ENCODE data around the gene PTPRO.

The PTPRO gene

DNA sequence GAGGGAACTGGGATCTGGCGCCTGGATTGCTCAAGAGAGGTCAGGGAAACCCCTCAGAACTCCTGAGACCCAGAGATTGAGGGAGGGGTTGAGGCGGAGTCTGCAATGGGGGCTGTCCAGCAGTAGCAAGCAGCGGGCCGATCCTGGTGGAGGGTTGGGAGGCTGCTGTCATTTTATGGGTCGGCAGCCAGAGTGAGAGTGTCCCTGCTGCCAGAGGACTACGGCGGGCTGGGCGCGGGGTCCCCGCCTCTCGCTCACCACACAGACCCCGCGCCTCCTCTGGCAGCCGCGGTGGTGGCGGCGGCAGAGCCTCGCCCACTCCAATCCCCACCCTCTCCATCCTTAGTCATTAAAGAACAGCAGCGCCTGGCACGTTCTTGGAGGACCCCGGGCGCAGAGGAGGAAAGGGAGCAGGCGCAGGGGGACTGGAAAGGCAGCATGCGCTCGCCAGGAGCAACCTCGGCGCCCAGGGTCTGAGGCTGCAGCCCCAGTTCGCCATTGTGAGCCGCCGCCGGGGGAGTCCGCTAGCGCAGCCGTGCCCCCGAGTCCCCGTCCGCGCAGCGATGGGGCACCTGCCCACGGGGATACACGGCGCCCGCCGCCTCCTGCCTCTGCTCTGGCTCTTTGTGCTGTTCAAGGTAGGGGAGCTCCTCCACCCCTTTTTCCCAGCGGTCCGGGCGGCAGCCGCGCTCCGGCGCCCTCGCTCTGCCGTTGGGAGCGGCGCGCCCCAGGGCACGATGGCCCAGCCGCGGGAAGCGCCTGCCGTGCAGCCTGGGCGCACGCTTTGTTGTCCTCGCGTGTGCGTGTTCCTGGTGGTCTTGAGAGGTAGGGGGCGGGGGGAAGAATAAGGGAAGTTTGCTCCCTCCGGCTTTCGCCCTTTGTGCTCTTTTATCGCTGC is at the start of gene PTPRO:
PTPRO (plus strand) TSS at position 345 of the 898 bp plus-strand sequence.
- peak within 1 kb of the TSS; percentile 55 for H3K4me3 ChIP-seq (ENCODE audit: low read length)
- peak within 1 kb of the TSS; percentile 0 for H3K9ac ChIP-seq (ENCODE audit: low read length)
- peaks cover 5% of the 10 kb centered on the region for H3K4me1 ChIP-seq (ENCODE audit: control insufficient read depth, low read depth, low read length)
- H3K9me3 ChIP-seq (ENCODE audit: control insufficient read depth, low read depth, low read length): no peaks in the 10 kb centered on the region
- no peak within 1 kb of the TSS for H3K27ac ChIP-seq (ENCODE audit: low read length)
- H3K36me3 ChIP-seq (ENCODE audit: control insufficient read depth, low read depth, low read length): no peaks in the 10 kb centered on the region
- peaks cover 30% of the 10 kb centered on the region for H3K27me3 ChIP-seq (ENCODE audit: control insufficient read depth, insufficient read depth, low read length)

DNA sequence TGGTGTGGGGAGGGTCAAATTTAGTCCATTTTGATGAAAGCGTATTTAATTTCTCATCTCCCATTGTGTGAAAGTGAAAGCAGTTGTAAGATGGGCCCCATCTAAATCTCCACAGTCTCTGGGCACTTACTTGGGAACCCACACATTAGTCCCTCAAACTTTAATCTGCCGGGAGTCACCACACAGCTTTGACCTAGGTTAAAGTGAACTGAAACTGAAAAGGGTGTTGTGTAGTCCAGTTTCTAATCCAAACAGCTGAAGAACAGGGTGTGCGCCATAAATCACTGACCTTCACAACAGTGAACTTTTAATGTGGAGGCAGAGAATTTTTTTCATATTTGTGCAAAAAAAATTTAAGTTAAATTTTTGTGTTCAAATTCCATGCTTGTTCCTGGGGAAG is 48.4 kb upstream of the PTPRO start:
- Histone ChIP-seq H3K4me3 (ENCODE audit: low read length) (no peak overlapping the region), H3K9me3 (ENCODE audit: control insufficient read depth, low read depth, low read length) (no peaks in the 10 kb centered on the region), H3K36me3 (ENCODE audit: control insufficient read depth, low read depth, low read length) (no peaks in the 10 kb centered on the region), H3K27ac (ENCODE audit: low read length) (no peak overlapping the region), H3K9ac (ENCODE audit: low read length) (no peak overlapping the region), H3K27me3 (ENCODE audit: control insufficient read depth, insufficient read depth, low read length) (no peaks in the 10 kb centered on the region), H3K4me1 (ENCODE audit: control insufficient read depth, low read depth, low read length) (no peaks in the 10 kb centered on the region)

DNA sequence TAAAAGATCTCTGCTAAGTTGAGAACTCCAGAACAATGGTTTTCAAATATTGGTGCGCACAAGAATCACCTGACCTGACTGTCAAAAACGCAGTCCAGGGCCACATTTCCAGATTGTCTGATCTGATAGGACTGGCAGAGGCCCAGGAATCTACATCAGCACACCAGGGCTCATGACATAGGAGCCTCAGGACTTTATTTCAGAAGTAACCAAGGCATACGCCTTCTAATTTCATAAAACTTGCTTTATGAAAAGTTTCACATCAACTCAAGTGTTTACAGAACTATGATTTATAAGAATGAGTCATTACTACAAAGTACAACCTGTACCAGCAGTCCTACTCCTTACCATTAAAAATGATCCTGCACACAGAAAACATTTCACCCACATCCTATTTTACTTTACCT is 47.7 kb upstream of the PTPRO start:
- H3K27me3 ChIP-seq (ENCODE audit: control insufficient read depth, insufficient read depth, low read length): no peaks in the 10 kb centered on the region
- H3K9me3 ChIP-seq (ENCODE audit: control insufficient read depth, low read depth, low read length): no peaks in the 10 kb centered on the region
- H3K9ac ChIP-seq (ENCODE audit: low read length): no peak overlapping the region
- no peaks in the 10 kb centered on the region for H3K36me3 ChIP-seq (ENCODE audit: control insufficient read depth, low read depth, low read length)
- no peaks in the 10 kb centered on the region for H3K4me1 ChIP-seq (ENCODE audit: control insufficient read depth, low read depth, low read length)
- H3K27ac ChIP-seq (ENCODE audit: low read length): no peak overlapping the region
- no peak overlapping the region for H3K4me3 ChIP-seq (ENCODE audit: low read length)

DNA sequence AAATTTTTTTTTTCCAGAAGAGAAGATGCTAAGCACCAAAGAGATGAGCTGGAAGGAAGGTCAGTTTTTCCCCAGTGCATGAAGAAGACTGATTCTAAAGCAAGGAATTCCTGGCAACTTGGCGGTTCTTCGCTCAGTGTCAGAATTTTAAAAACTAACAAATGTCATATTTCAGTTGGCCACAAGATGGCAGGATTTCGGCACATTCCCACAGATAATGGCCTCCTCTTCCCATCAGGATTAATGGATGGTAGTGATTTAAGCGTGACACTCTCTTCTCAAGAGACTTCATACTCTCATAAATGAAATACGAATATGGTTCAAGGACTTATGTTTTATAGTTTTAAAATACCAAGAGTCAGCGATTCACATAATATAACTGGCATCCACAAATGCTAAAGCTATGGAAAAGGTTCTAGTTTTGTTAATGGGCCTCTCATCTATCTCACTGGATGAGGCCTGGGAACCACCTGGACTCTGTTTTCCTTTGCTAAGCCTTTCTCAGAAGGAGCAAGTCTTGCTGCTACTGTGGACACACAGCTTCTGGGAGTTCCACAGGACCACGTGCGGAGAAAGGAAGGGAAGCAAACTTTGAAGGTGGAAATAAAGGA is 46.1 kb upstream of the PTPRO start:
- Histone ChIP-seq H3K36me3 (ENCODE audit: control insufficient read depth, low read depth, low read length) (no peaks in the 10 kb centered on the region), H3K27ac (ENCODE audit: low read length) (no peak overlapping the region), H3K9me3 (ENCODE audit: control insufficient read depth, low read depth, low read length) (no peaks in the 10 kb centered on the region), H3K27me3 (ENCODE audit: control insufficient read depth, insufficient read depth, low read length) (no peaks in the 10 kb centered on the region), H3K4me1 (ENCODE audit: control insufficient read depth, low read depth, low read length) (no peaks in the 10 kb centered on the region), H3K4me3 (ENCODE audit: low read length) (no peak overlapping the region), H3K9ac (ENCODE audit: low read length) (no peak overlapping the region)

DNA sequence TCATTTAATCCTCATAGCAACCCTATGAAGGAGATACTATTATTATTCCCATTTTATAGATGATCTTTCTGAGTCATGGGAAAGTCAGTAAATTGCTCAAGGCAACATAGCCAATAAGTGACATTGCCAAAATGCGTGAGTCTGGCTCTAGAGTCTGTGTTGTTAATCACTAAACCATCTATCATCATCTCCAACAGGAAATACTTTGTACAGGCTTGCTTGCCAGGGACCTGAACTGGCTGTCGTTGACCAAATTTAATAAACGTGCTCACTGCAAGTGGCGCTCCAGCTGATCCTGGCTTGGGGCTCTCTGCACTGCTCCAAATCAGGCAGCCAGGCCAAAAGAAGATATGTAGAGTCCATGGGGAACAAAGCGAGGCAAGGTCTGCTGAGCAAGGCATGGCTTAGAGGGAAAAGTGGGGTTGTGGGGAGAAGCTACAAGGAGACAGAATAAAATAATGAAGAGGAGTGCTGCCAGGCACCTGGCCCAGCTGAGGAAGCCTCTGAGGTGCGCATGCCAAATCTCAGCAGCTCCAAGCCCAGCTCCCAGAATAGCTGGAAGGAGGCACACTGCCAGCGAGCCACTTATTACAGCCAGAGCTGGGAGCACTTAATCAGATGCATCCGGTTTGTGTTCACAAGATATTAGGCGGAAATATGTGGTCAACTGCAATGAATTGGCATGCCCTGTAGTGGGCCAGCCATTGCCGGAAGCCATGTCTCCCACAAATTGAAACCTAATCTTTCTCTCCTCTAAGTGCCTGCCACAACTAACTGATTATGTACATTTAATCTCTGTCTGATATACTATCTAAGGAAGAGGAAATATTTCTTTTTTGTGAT is 43.3 kb upstream of the PTPRO start:
- no peaks in the 10 kb centered on the region for H3K27me3 ChIP-seq (ENCODE audit: control insufficient read depth, insufficient read depth, low read length)
- H3K4me1 ChIP-seq (ENCODE audit: control insufficient read depth, low read depth, low read length): no peaks in the 10 kb centered on the region
- H3K4me3 ChIP-seq (ENCODE audit: low read length): no peak overlapping the region
- no peaks in the 10 kb centered on the region for H3K9me3 ChIP-seq (ENCODE audit: control insufficient read depth, low read depth, low read length)
- no peaks in the 10 kb centered on the region for H3K36me3 ChIP-seq (ENCODE audit: control insufficient read depth, low read depth, low read length)
- H3K27ac ChIP-seq (ENCODE audit: low read length): no peak overlapping the region
- no peak overlapping the region for H3K9ac ChIP-seq (ENCODE audit: low read length)

DNA sequence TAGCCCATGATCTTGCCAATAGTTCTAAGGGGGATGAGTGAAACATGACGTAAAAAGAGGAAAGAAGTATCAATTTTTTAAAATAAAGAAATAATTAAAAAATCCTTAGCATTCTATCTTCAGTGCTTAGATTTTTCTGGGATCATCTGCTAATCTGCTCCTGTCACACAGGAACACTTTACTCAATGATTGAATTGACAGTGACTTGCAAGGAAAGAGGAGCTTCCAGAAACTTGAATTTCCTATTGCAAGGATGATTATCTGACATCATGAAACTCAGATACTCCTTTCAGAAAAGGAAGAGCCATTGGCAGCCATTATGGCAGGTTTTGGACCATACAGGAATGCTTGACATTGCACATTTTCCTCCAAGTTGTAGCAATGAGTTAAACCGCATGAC is 41.4 kb upstream of the PTPRO start:
- Histone ChIP-seq H3K4me1 (ENCODE audit: control insufficient read depth, low read depth, low read length) (no peaks in the 10 kb centered on the region), H3K9me3 (ENCODE audit: control insufficient read depth, low read depth, low read length) (no peaks in the 10 kb centered on the region), H3K27ac (ENCODE audit: low read length) (no peak overlapping the region), H3K9ac (ENCODE audit: low read length) (no peak overlapping the region), H3K36me3 (ENCODE audit: control insufficient read depth, low read depth, low read length) (no peaks in the 10 kb centered on the region), H3K4me3 (ENCODE audit: low read length) (no peak overlapping the region), H3K27me3 (ENCODE audit: control insufficient read depth, insufficient read depth, low read length) (no peaks in the 10 kb centered on the region)

DNA sequence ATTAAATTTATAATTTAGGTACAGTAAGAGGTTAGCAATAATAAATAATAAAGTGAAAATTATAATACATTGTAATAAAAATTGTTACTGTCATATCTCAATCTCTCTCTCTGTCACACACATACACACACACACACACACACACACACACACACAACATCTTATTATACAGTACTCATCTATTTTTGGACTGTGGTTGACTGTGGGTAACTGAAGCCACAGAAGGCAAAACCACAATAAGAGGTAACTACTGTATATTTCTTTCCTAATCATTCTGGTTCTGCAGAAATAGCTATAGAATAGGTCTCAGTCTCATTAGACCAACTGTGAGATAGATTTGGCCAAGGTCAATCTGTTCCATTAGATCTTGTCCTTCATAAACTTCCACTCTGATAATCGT is 33.1 kb upstream of the PTPRO start:
- no peaks in the 10 kb centered on the region for H3K27me3 ChIP-seq (ENCODE audit: control insufficient read depth, insufficient read depth, low read length)
- no peak overlapping the region for H3K27ac ChIP-seq (ENCODE audit: low read length)
- H3K9me3 ChIP-seq (ENCODE audit: control insufficient read depth, low read depth, low read length): no peaks in the 10 kb centered on the region
- H3K36me3 ChIP-seq (ENCODE audit: control insufficient read depth, low read depth, low read length): no peaks in the 10 kb centered on the region
- H3K9ac ChIP-seq (ENCODE audit: low read length): no peak overlapping the region
- H3K4me3 ChIP-seq (ENCODE audit: low read length): no peak overlapping the region
- no peaks in the 10 kb centered on the region for H3K4me1 ChIP-seq (ENCODE audit: control insufficient read depth, low read depth, low read length)

DNA sequence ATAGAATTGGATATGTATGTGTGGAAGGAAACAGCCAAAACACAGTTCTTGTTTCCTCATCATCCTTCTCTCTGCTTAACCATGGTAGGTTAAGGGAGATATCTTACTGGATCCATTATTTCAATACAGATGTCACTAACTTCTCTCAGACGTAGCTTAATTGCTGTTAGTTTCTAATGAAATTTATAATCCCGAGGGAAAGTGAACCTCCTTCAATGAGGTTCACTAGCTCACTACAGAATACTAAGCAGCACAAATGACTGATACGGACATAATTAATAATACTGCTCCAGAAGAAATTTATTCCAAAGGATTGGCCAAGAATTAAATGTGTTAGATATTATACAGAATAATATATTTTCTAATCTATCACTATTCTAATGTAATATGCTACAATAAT is 28.6 kb upstream of the PTPRO start:
- Histone ChIP-seq H3K4me1 (ENCODE audit: control insufficient read depth, low read depth, low read length) (no peaks in the 10 kb centered on the region), H3K36me3 (ENCODE audit: control insufficient read depth, low read depth, low read length) (no peaks in the 10 kb centered on the region), H3K9me3 (ENCODE audit: control insufficient read depth, low read depth, low read length) (no peaks in the 10 kb centered on the region), H3K4me3 (ENCODE audit: low read length) (no peak overlapping the region), H3K9ac (ENCODE audit: low read length) (no peak overlapping the region), H3K27ac (ENCODE audit: low read length) (no peak overlapping the region), H3K27me3 (ENCODE audit: control insufficient read depth, insufficient read depth, low read length) (no peaks in the 10 kb centered on the region)

DNA sequence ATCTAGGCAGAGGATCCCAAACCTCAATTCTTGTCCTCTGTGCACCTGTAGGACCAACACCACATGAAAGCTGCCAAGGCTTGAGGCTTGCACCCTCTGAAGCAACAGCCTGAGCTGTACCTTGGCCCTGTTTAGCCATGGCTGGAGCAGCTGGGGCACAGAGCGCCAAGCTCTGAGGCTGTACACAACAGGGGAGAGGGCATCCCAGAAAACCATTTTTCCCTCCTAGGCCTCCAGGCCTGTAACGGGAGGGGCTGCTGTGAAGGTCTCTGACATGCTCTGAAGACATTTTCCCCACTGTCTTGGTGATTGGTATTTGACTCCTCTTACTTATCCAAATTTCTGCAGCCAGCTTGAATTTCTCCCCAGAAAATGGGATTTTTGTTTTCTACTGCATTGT is 22.4 kb upstream of the PTPRO start:
- no peaks in the 10 kb centered on the region for H3K36me3 ChIP-seq (ENCODE audit: control insufficient read depth, low read depth, low read length)
- H3K9ac ChIP-seq (ENCODE audit: low read length): no peak overlapping the region
- H3K4me3 ChIP-seq (ENCODE audit: low read length): no peak overlapping the region
- H3K27me3 ChIP-seq (ENCODE audit: control insufficient read depth, insufficient read depth, low read length): no peaks in the 10 kb centered on the region
- peaks cover 3% of the 10 kb centered on the region for H3K9me3 ChIP-seq (ENCODE audit: control insufficient read depth, low read depth, low read length)
- no peaks in the 10 kb centered on the region for H3K4me1 ChIP-seq (ENCODE audit: control insufficient read depth, low read depth, low read length)
- no peak overlapping the region for H3K27ac ChIP-seq (ENCODE audit: low read length)

DNA sequence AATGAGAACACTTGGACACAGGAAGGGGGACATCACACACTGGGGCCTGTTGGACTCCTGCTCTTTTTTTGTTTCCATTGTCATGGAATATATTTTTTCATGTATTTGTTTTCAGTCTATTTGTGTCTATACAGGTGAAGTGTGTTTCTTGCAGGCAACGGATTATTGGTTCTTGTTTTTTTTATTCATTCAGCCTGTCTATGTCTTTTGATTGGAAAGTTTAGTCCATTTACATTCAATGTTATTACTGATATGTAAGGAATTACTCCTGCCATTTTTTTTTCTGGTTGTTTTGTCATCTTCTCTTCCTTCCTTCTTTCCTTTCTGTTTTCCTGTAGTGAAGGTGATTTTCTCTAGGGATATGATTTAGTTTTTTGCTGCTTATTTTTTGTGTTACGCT is 18.0 kb upstream of the PTPRO start:
- H3K4me3 ChIP-seq (ENCODE audit: low read length): no peak overlapping the region
- H3K9me3 ChIP-seq (ENCODE audit: control insufficient read depth, low read depth, low read length): peaks cover 3% of the 10 kb centered on the region
- no peak overlapping the region for H3K9ac ChIP-seq (ENCODE audit: low read length)
- no peaks in the 10 kb centered on the region for H3K27me3 ChIP-seq (ENCODE audit: control insufficient read depth, insufficient read depth, low read length)
- no peaks in the 10 kb centered on the region for H3K4me1 ChIP-seq (ENCODE audit: control insufficient read depth, low read depth, low read length)
- H3K36me3 ChIP-seq (ENCODE audit: control insufficient read depth, low read depth, low read length): no peaks in the 10 kb centered on the region
- H3K27ac ChIP-seq (ENCODE audit: low read length): no peak overlapping the region

DNA sequence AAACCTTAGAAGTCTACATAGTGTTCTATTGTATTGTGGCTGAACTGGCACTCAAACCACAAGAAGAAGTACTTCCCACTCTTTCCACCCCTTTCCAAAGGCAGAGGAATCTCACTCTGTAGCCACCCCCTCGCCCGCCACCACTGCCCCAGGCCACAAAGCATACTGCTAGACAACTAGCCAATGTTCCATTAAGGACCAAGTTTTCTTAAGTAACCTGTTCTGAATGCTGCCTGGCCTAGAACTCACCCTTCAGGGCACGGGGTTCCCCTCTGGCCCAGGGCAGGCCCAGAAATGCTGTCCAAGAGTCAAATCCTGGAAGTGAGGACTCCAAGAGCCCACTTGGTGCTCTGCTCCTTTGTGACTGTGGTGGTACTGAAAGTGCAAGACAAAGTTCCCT is 15.7 kb upstream of the PTPRO start:
- Histone ChIP-seq H3K27ac (ENCODE audit: low read length) (no peak overlapping the region), H3K9ac (ENCODE audit: low read length) (no peak overlapping the region), H3K27me3 (ENCODE audit: control insufficient read depth, insufficient read depth, low read length) (no peaks in the 10 kb centered on the region), H3K9me3 (ENCODE audit: control insufficient read depth, low read depth, low read length) (no peaks in the 10 kb centered on the region), H3K4me1 (ENCODE audit: control insufficient read depth, low read depth, low read length) (no peaks in the 10 kb centered on the region), H3K4me3 (ENCODE audit: low read length) (no peak overlapping the region), H3K36me3 (ENCODE audit: control insufficient read depth, low read depth, low read length) (no peaks in the 10 kb centered on the region)

All from iPS-18a (cell line).